ENCODE data around the gene EFNB2. TPM values are rescaled to one million over a fixed set of nuclear protein-coding genes. Genes with fewer than 3 reads are reported as not detected.

The EFNB2 gene
- total and polyA plus RNA-seq, 2 donors from 2014 or later: 12.7 to 32.8 TPM

DNA sequence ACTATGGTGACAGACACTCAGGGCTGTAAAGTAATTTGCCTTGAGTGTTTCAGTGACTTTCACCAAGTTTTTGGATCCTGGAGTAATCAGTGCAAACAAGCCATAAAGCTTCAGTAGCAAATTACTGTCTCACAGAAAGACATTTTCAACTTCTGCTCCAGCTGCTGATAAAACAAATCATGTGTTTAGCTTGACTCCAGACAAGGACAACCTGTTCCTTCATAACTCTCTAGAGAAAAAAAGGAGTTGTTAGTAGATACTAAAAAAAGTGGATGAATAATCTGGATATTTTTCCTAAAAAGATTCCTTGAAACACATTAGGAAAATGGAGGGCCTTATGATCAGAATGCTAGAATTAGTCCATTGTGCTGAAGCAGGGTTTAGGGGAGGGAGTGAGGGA lies 23.1 kb upstream of the EFNB2 start:
- Histone ChIP-seq H3K4me1 (ENCODE audit: control insufficient read depth in 2 of 3, insufficient read depth in 2 of 3, low read depth in 1 of 3, low read length in 3 of 3) (peaks cover 0 to 12% (median 11%) of the 10 kb centered on the region in 3 donors), H3K9me3 (ENCODE audit: control insufficient read depth in 2 of 3, insufficient read depth in 1 of 3, low read length in 3 of 3) (no peaks in the 10 kb centered on the region), H3K36me3 (ENCODE audit: control insufficient read depth in 2 of 3, insufficient read depth in 3 of 3, low read length in 3 of 3) (peaks cover 8 to 37% (median 15%) of the 10 kb centered on the region in 3 donors), H3K27me3 (ENCODE audit: control insufficient read depth, insufficient read depth, low read length) (no peaks in the 10 kb centered on the region), H3K4me3 (ENCODE audit: low read length in 3 of 3) (no peak overlapping the region), H3K9ac (ENCODE audit: low read length in 3 of 3) (no peak overlapping the region), H3K27ac (ENCODE audit: low read depth in 2 of 2, low read length in 2 of 2) (no peak overlapping the region)
- TF ChIP-seq, protein P1, sequence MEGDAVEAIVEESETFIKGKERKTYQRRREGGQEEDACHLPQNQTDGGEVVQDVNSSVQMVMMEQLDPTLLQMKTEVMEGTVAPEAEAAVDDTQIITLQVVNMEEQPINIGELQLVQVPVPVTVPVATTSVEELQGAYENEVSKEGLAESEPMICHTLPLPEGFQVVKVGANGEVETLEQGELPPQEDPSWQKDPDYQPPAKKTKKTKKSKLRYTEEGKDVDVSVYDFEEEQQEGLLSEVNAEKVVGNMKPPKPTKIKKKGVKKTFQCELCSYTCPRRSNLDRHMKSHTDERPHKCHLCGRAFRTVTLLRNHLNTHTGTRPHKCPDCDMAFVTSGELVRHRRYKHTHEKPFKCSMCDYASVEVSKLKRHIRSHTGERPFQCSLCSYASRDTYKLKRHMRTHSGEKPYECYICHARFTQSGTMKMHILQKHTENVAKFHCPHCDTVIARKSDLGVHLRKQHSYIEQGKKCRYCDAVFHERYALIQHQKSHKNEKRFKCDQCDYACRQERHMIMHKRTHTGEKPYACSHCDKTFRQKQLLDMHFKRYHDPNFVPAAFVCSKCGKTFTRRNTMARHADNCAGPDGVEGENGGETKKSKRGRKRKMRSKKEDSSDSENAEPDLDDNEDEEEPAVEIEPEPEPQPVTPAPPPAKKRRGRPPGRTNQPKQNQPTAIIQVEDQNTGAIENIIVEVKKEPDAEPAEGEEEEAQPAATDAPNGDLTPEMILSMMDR (IDR thresholded peaks at IDR 0.05; ENCODE audit: borderline replicate concordance, extremely low read depth, insufficient read depth): no peak
- FAIRE-seq (no peak), DNase-seq (no peak)
- intact Hi-C loops (cut with DNase I): no loop called here

DNA sequence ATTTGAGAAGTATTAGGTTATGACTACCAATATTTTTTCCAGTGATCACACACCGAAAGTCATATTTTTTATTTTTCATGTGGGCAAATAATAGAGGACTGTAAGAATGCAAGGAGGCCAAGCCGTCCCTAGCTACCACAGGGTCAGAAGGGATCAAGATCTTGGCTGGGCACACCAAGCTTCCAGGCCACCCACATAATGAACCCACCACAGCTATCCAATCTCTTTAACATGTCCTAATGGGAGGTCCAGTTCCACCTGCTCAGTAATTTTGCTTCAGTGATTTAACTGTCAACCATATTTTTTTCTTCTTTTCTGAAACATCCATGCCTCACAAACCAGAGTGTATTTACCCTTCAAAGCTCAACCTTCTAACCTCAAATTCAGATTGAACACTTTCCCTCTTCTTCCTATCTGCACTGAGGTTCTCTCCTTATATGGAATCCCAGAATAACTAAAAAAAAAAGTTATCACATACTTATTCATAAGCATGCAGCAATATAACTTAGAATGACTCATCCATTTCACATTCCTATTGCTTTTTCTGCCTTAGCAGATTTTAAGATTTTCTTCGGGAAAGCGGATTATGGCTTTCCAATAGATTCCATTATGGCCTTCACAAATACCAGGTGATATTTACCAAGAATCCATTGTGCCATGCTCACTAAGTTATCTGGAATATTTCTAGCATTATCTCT lies 20.3 kb upstream of the EFNB2 start:
- TF ChIP-seq, protein P1 (IDR thresholded peaks at IDR 0.05; ENCODE audit: borderline replicate concordance, extremely low read depth, insufficient read depth): no peak
- Histone ChIP-seq H3K9me3 (ENCODE audit: control insufficient read depth in 2 of 3, insufficient read depth in 1 of 3, low read length in 3 of 3) (no peaks in the 10 kb centered on the region), H3K36me3 (ENCODE audit: control insufficient read depth in 2 of 3, insufficient read depth in 3 of 3, low read length in 3 of 3) (peaks cover 8 to 52% (median 15%) of the 10 kb centered on the region in 3 donors), H3K9ac (ENCODE audit: low read length in 3 of 3) (no peak overlapping the region), H3K4me3 (ENCODE audit: low read length in 3 of 3) (no peak overlapping the region), H3K27ac (ENCODE audit: low read depth in 2 of 2, low read length in 2 of 2) (no peak overlapping the region), H3K4me1 (ENCODE audit: control insufficient read depth in 2 of 3, insufficient read depth in 2 of 3, low read depth in 1 of 3, low read length in 3 of 3) (no peaks in the 10 kb centered on the region), H3K27me3 (ENCODE audit: control insufficient read depth, insufficient read depth, low read length) (no peaks in the 10 kb centered on the region)
- no peak for FAIRE-seq
- intact Hi-C loops (cut with DNase I): no loop called here
- DNase-seq: no peak

DNA sequence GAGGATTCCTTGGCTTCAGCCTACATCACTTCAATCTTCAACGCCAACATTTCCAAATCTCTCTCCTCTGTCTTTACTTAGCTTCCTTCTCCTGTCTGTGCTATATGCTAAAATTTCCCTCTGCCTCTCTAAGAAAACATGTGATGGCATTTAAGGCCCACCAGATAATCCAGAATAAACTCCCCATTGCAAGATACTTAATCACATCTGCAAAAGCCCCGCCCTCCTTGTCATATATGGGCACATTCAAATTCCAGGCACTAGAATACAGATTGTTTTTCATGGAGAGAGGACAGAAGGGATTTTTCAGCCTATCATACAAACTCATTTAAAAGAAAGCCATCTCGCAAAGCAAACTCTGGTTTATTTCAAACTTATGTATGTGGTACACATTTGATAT lies 16.3 kb upstream of the EFNB2 start:
- FAIRE-seq: no peak

More for the DNA sequence above, 16.3 kb upstream of the EFNB2 start:
- Histone ChIP-seq H3K4me1 (ENCODE audit: control insufficient read depth in 2 of 3, insufficient read depth in 2 of 3, low read depth in 1 of 3, low read length in 3 of 3) (no peaks in the 10 kb centered on the region), H3K27ac (ENCODE audit: low read depth in 2 of 2, low read length in 2 of 2) (no peak overlapping the region), H3K9me3 (ENCODE audit: control insufficient read depth in 2 of 3, insufficient read depth in 1 of 3, low read length in 3 of 3) (no peaks in the 10 kb centered on the region), H3K9ac (ENCODE audit: low read length in 3 of 3) (no peak overlapping the region), H3K27me3 (ENCODE audit: control insufficient read depth, insufficient read depth, low read length) (no peaks in the 10 kb centered on the region), H3K36me3 (ENCODE audit: control insufficient read depth in 2 of 3, insufficient read depth in 3 of 3, low read length in 3 of 3) (peaks cover 8 to 37% (median 12%) of the 10 kb centered on the region in 3 donors), H3K4me3 (ENCODE audit: low read length in 3 of 3) (no peak overlapping the region)
- TF ChIP-seq, protein P1 (IDR thresholded peaks at IDR 0.05; ENCODE audit: borderline replicate concordance, extremely low read depth, insufficient read depth): no peak
- intact Hi-C loops (cut with DNase I): no loop called here
- no peak for DNase-seq
